ENCODE data around the gene MACROD1. TPM values are rescaled to one million over a fixed set of nuclear protein-coding genes. Genes with fewer than 3 reads are reported as not detected.

The MACROD1 gene
- total RNA-seq, 1 donor from 2014 or later = 12.3 TPM

GRCh38 chr11:64031001-64031400, 134.9 kb downstream of the MACROD1 start:
- peaks cover 60% of the 10 kb centered on the region for H3K27me3 ChIP-seq (ENCODE audit: control insufficient read depth, insufficient read depth, low read length)

GRCh38 chr11:64029773-64030172, 136.1 kb downstream of the MACROD1 start:
- peaks cover 52% of the 10 kb centered on the region for H3K27me3 ChIP-seq (ENCODE audit: control insufficient read depth, insufficient read depth, low read length)
- no peak for TF ChIP-seq CTCF (IDR thresholded peaks at IDR 0.05; ENCODE audit: insufficient read depth, low read length, poor library complexity, severe bottlenecking)
- H3K36me3 ChIP-seq (ENCODE audit: control insufficient read depth, insufficient read depth, low read length) = no peaks in the 10 kb centered on the region
- no peak overlapping the region for H3K4me3 ChIP-seq (ENCODE audit: low read depth, low read length)
- no peak for DNase-seq (ENCODE audit: low read depth)

More at GRCh38 chr11:64031001-64031400, 134.9 kb downstream of the MACROD1 start:
- no peak for TF ChIP-seq CTCF (IDR thresholded peaks at IDR 0.05; ENCODE audit: insufficient read depth, low read length, poor library complexity, severe bottlenecking)
- DNase-seq (ENCODE audit: low read depth) = no peak
- Histone ChIP-seq H3K4me3 (ENCODE audit: low read depth, low read length) (no peak overlapping the region), H3K36me3 (ENCODE audit: control insufficient read depth, insufficient read depth, low read length) (no peaks in the 10 kb centered on the region)

GRCh38 chr11:64028398-64029115, 137.4 kb downstream of the MACROD1 start:
- peaks cover 42% of the 10 kb centered on the region for H3K27me3 ChIP-seq (ENCODE audit: control insufficient read depth, insufficient read depth, low read length)
- DNase-seq (ENCODE audit: low read depth) = no peak

GRCh38 chr11:64027651-64028397, 138.1 kb downstream of the MACROD1 start:
- no peak for TF ChIP-seq CTCF (IDR thresholded peaks at IDR 0.05; ENCODE audit: insufficient read depth, low read length, poor library complexity, severe bottlenecking)
- H3K27me3 ChIP-seq (ENCODE audit: control insufficient read depth, insufficient read depth, low read length) = peaks cover 36% of the 10 kb centered on the region
- no peaks in the 10 kb centered on the region for H3K36me3 ChIP-seq (ENCODE audit: control insufficient read depth, insufficient read depth, low read length)
- DNase-seq (ENCODE audit: low read depth) = no peak
- no peak overlapping the region for H3K4me3 ChIP-seq (ENCODE audit: low read depth, low read length)

More at GRCh38 chr11:64028398-64029115, 137.4 kb downstream of the MACROD1 start:
- no peak for TF ChIP-seq CTCF (IDR thresholded peaks at IDR 0.05; ENCODE audit: insufficient read depth, low read length, poor library complexity, severe bottlenecking)
- Histone ChIP-seq H3K4me3 (ENCODE audit: low read depth, low read length) (no peak overlapping the region), H3K36me3 (ENCODE audit: control insufficient read depth, insufficient read depth, low read length) (no peaks in the 10 kb centered on the region)

- peaks cover 36% of the 10 kb centered on the region for H3K27me3 ChIP-seq (ENCODE audit: control insufficient read depth, insufficient read depth, low read length)
- no peaks in the 10 kb centered on the region for H3K36me3 ChIP-seq (ENCODE audit: control insufficient read depth, insufficient read depth, low read length)
- no peak for TF ChIP-seq CTCF (IDR thresholded peaks at IDR 0.05; ENCODE audit: insufficient read depth, low read length, poor library complexity, severe bottlenecking)
- DNase-seq (ENCODE audit: low read depth) = no peak
- H3K4me3 ChIP-seq (ENCODE audit: low read depth, low read length) = no peak overlapping the region
Measured at GRCh38 chr11:64026575-64027205, 139.2 kb downstream of the MACROD1 start.

All from kidney epithelial cell (primary cell).